Neural progenitor cell (in vitro differentiated cells): Measurements from ENCODE around the gene CBLB. TPM values are rescaled to one million over a fixed set of nuclear protein-coding genes. Genes with fewer than 3 reads are reported as not detected.

Source experiments
- DNase-seq: peaks from one replicate; pipeline ENCODE4 v3.0.0-alpha.2; 2016; ENCODE audit warnings: low spot score
- H2AFZ ChIP-seq: fragments of 200-600 bp; sonication (generic); replicated peaks from 2 replicates; pipeline ENCODE4 v1.6.1; 2016; ENCODE audit warnings: antibody characterized with exemption
- H3F3A ChIP-seq: fragments of 200-600 bp; sonication (generic); 2 replicates; pipeline ENCODE4 v1.6.1; 2016; ENCODE audit warnings: antibody characterized with exemption, low read depth
- H3K27ac ChIP-seq: fragments of 200-600 bp; sonication (generic); 2 replicates; pipeline ENCODE4 v1.5.1; 2016; ENCODE audit warnings: mild to moderate bottlenecking
- H3K27me3 ChIP-seq: fragments of 200-600 bp; sonication (generic); 2 replicates; pipeline ENCODE4 v1.6.1; 2016; ENCODE audit warnings: mild to moderate bottlenecking, moderate library complexity
- H3K36me3 ChIP-seq: fragments of 200-600 bp; sonication (generic); 2 replicates; pipeline ENCODE4 v1.5.1; 2016
- H3K4me1 ChIP-seq: fragments of 200-600 bp; sonication (generic); 2 replicates; pipeline ENCODE4 v1.6.1; 2016; ENCODE audit warnings: mixed run types
- H3K4me2 ChIP-seq: fragments of 200-600 bp; sonication (generic); 2 replicates; pipeline ENCODE4 v1.6.1; 2016
- H3K4me3 ChIP-seq: fragments of 200-600 bp; sonication (generic); 2 replicates; pipeline ENCODE4 v1.5.1; 2016
- H3K79me2 ChIP-seq: fragments of 200-600 bp; sonication (generic); 2 replicates; pipeline ENCODE4 v1.6.1; 2016; ENCODE audit warnings: low read depth
- H3K9ac ChIP-seq: fragments of 200-600 bp; sonication (generic); 2 replicates; pipeline ENCODE4 v1.6.1; 2016
- H3K9me3 ChIP-seq: fragments of 200-600 bp; sonication (generic); 2 replicates; pipeline ENCODE4 v1.5.1; 2016; ENCODE audit warnings: low read depth
- H4K20me1 ChIP-seq: fragments of 200-600 bp; sonication (generic); 2 replicates; pipeline ENCODE4 v1.6.1; 2016; ENCODE audit warnings: low read depth
- H3K27ac Mint-ChIP-seq: 3 replicates; pipeline ENCODE4 v1.8.0; 2021; ENCODE audit warnings: mixed read lengths
- H3K27me3 Mint-ChIP-seq: 2 replicates; pipeline ENCODE4 v1.8.0; 2022; ENCODE audit warnings: low read depth, mild to moderate bottlenecking, inconsistent platforms, moderate library complexity, mixed read lengths; ENCODE audit not compliant: insufficient read depth
- H3K36me3 Mint-ChIP-seq: 3 replicates; pipeline ENCODE4 v1.8.0; 2021; ENCODE audit warnings: mixed read lengths
- H3K4me1 Mint-ChIP-seq: 3 replicates; pipeline ENCODE4 v1.8.0; 2021; ENCODE audit warnings: mixed read lengths
- H3K4me3 Mint-ChIP-seq: 3 replicates; pipeline ENCODE4 v1.8.0; 2021; ENCODE audit warnings: mild to moderate bottlenecking, moderate library complexity, mixed read lengths
- H3K9me3 Mint-ChIP-seq: 3 replicates; pipeline ENCODE4 v1.8.0; 2020; ENCODE audit warnings: mixed read lengths
- CTCF ChIP-seq: fragments of 200-600 bp; sonication (generic); IDR thresholded peaks from 2 replicates; pipeline ENCODE4 v1.5.1; 2017; ENCODE audit warnings: antibody characterized with exemption, mild to moderate bottlenecking
- EZH2 ChIP-seq: fragments of 200-600 bp; sonication (generic); IDR thresholded peaks from 2 replicates; pipeline ENCODE4 v1.6.1; 2017; ENCODE audit warnings: antibody characterized with exemption, mild to moderate bottlenecking, moderate library complexity
- EZH2phosphoT487 ChIP-seq: fragments of 200-600 bp; sonication (generic); IDR thresholded peaks from 2 replicates; pipeline ENCODE4 v1.6.1; 2017; ENCODE audit warnings: antibody characterized with exemption
- total RNA-seq: library from RNA; depleted of rRNA; stranded (reverse); fragments of >200 nt; gene quantifications from 2 replicates; pipeline ENCODE4 v1.2.3, GENCODE V29; 2015; ENCODE audit warnings: low replicate concordance

Gene CBLB
- total RNA-seq, 1 donor from 2014 or later = 105 TPM

GRCh38 chr3:105610473-105610872, 258.3 kb downstream of the CBLB start:
- Histone ChIP-seq H3K9me3 (no peaks in the 10 kb centered on the region), H3K9ac (no peak overlapping the region), H3K27ac (no peak overlapping the region), H3K4me2 (no peak overlapping the region), H3K27me3 (no peaks in the 10 kb centered on the region), H2AFZ (no peak overlapping the region), H3K36me3 (no peaks in the 10 kb centered on the region), H3K4me3 (no peak overlapping the region), H3K79me2 (no peaks in the 10 kb centered on the region), H3F3A (peaks cover 10% of the 10 kb centered on the region), H4K20me1 (no peaks in the 10 kb centered on the region), H3K4me1 (peaks cover 19% of the 10 kb centered on the region)
- Mint-ChIP-seq H3K27ac (no peak overlapping the region), H3K4me3 (no peak overlapping the region), H3K27me3 (no peaks in the 10 kb centered on the region), H3K4me1 (peaks cover 13% of the 10 kb centered on the region), H3K9me3 (no peaks in the 10 kb centered on the region), H3K36me3 (no peaks in the 10 kb centered on the region)
- TF ChIP-seq EZH2 (no peak), EZH2phosphoT487 (no peak), CTCF (no peak)
- no peak for DNase-seq

- peaks cover 10% of the 10 kb centered on the region for H3F3A ChIP-seq
- peaks cover 13% of the 10 kb centered on the region for H3K4me1 Mint-ChIP-seq
- no peaks in the 10 kb centered on the region for H3K27me3 ChIP-seq
- no peaks in the 10 kb centered on the region for H3K9me3 Mint-ChIP-seq
- H3K36me3 Mint-ChIP-seq = no peaks in the 10 kb centered on the region
- H4K20me1 ChIP-seq = no peaks in the 10 kb centered on the region
- no peak overlapping the region for H3K27ac ChIP-seq
- no peaks in the 10 kb centered on the region for H3K9me3 ChIP-seq
- H2AFZ ChIP-seq = peak overlapping the region; percentile 2
- H3K79me2 ChIP-seq = no peaks in the 10 kb centered on the region
- H3K4me2 ChIP-seq = no peak overlapping the region
- H3K36me3 ChIP-seq = no peaks in the 10 kb centered on the region
- H3K4me3 ChIP-seq = no peak overlapping the region
- no peak overlapping the region for H3K4me3 Mint-ChIP-seq
- peak; percentile 11 for DNase-seq
- H3K27me3 Mint-ChIP-seq = no peaks in the 10 kb centered on the region
- H3K27ac Mint-ChIP-seq = no peak overlapping the region
- H3K4me1 ChIP-seq = peaks cover 18% of the 10 kb centered on the region
- H3K9ac ChIP-seq = no peak overlapping the region
- no peak for TF ChIP-seq CTCF
- no peak for TF ChIP-seq EZH2
- no peak for TF ChIP-seq EZH2phosphoT487
Measured at GRCh38 chr3:105608623-105609022, 260.2 kb downstream of the CBLB start.

GRCh38 chr3:105606016-105606415, 262.8 kb downstream of the CBLB start:
- H3K27me3 ChIP-seq = no peaks in the 10 kb centered on the region
- H3K9me3 ChIP-seq = no peaks in the 10 kb centered on the region
- H3K9ac ChIP-seq = no peak overlapping the region
- H3K27ac ChIP-seq = no peak overlapping the region
- H3F3A ChIP-seq = no peaks in the 10 kb centered on the region
- H3K4me3 ChIP-seq = no peak overlapping the region
- no peaks in the 10 kb centered on the region for H3K79me2 ChIP-seq
- no peaks in the 10 kb centered on the region for H3K4me1 ChIP-seq
- no peak overlapping the region for H2AFZ ChIP-seq
- no peaks in the 10 kb centered on the region for H3K27me3 Mint-ChIP-seq
- no peak overlapping the region for H3K4me2 ChIP-seq
- TF ChIP-seq EZH2phosphoT487 (no peak), EZH2 (no peak), CTCF (no peak)
- H3K36me3 Mint-ChIP-seq = no peaks in the 10 kb centered on the region
- no peaks in the 10 kb centered on the region for H3K4me1 Mint-ChIP-seq
- DNase-seq = no peak
- H3K27ac Mint-ChIP-seq = no peak overlapping the region
- H3K36me3 ChIP-seq = no peaks in the 10 kb centered on the region
- no peaks in the 10 kb centered on the region for H4K20me1 ChIP-seq
- no peak overlapping the region for H3K4me3 Mint-ChIP-seq
- no peaks in the 10 kb centered on the region for H3K9me3 Mint-ChIP-seq
